Stimulated activated CD8-positive, alpha-beta memory T cell treated with anti-CD3 and anti-CD28 coated beads, Interleukin-12 subunit alpha, Interleukin-12 subunit beta, amount 100 ng/mL, for 24 hours (primary cell): ENCODE data around the gene LEPR.
"Not testable (repeated sequence)": the region's sequence is repeated elsewhere in the genome, so short reads cannot be mapped to it uniquely, and the experiment has no call there.

ENCODE experiments used
- DNase-seq: peaks from one replicate; pipeline ENCODE4 v3.0.0-alpha.2; 2020; ENCODE audit errors: extremely low read depth

Gene LEPR

GRCh38 chr1:65420590-65421350 is at the start of gene LEPR, which contains the start of gene LEPROT:
Gene LEPR (plus strand): TSS chr1:65420668. CDS start chr1:65565566, 144,898 bp downstream.
Gene LEPROT (plus strand): TSS chr1:65420668. CDS start chr1:65420725, 57 bp downstream.
- no peak for DNase-seq

- no peak for DNase-seq
Measured at GRCh38 chr1:65371544-65371943, 48.9 kb upstream of the LEPR start.

GRCh38 chr1:65372557-65372956 is 47.9 kb upstream of the LEPR start:
- DNase-seq, result no peak

- DNase-seq, result no peak
Measured at GRCh38 chr1:65377496-65378246, 42.8 kb upstream of the LEPR start.

GRCh38 chr1:65378247-65378946 is 42.1 kb upstream of the LEPR start:
- DNase-seq, result no peak

- not testable (repeated sequence) for DNase-seq
Measured at GRCh38 chr1:65384426-65384825, 36.0 kb upstream of the LEPR start.

- no peak for DNase-seq
Measured at GRCh38 chr1:65386439-65386838, 34.0 kb upstream of the LEPR start.

GRCh38 chr1:65387821-65388220 is 32.6 kb upstream of the LEPR start:
- DNase-seq, result no peak

GRCh38 chr1:65388908-65389695 is 31.4 kb upstream of the LEPR start:
- DNase-seq, result no peak

GRCh38 chr1:65392497-65392896 is 28.0 kb upstream of the LEPR start:
- DNase-seq, result no peak

GRCh38 chr1:65393347-65393746 is 27.1 kb upstream of the LEPR start:
- DNase-seq, result no peak

GRCh38 chr1:65393928-65394327 is 26.5 kb upstream of the LEPR start:
- no peak for DNase-seq

- DNase-seq, result no peak
Measured at GRCh38 chr1:65395887-65396612, 24.4 kb upstream of the LEPR start.

GRCh38 chr1:65398083-65398482 is 22.4 kb upstream of the LEPR start:
- DNase-seq, result no peak

- no peak for DNase-seq
Measured at GRCh38 chr1:65399003-65399402, 21.5 kb upstream of the LEPR start.

- DNase-seq, result no peak
Measured at GRCh38 chr1:65401612-65402011, 18.9 kb upstream of the LEPR start.

GRCh38 chr1:65404941-65405340 is 15.5 kb upstream of the LEPR start:
- DNase-seq, result no peak

- no peak for DNase-seq
Measured at GRCh38 chr1:65407877-65408276, 12.6 kb upstream of the LEPR start.

GRCh38 chr1:65409314-65409713 is 11.2 kb upstream of the LEPR start:
- no peak for DNase-seq

- DNase-seq, result no peak
Measured at GRCh38 chr1:65409816-65410326, 10.6 kb upstream of the LEPR start.
